ENCODE results near the gene LRRN2.

- TF ChIP-seq EZH2 (IDR thresholded peaks at IDR 0.05; ENCODE audit: borderline replicate concordance, insufficient read depth, low read length, poor library complexity, severe bottlenecking) (no peak), REST (IDR thresholded peaks at IDR 0.05; ENCODE audit: borderline replicate concordance) (no peak), TAF1 (IDR thresholded peaks at IDR 0.05; ENCODE audit: low read depth) (no peak)
- TF ChIP-seq, protein P1, sequence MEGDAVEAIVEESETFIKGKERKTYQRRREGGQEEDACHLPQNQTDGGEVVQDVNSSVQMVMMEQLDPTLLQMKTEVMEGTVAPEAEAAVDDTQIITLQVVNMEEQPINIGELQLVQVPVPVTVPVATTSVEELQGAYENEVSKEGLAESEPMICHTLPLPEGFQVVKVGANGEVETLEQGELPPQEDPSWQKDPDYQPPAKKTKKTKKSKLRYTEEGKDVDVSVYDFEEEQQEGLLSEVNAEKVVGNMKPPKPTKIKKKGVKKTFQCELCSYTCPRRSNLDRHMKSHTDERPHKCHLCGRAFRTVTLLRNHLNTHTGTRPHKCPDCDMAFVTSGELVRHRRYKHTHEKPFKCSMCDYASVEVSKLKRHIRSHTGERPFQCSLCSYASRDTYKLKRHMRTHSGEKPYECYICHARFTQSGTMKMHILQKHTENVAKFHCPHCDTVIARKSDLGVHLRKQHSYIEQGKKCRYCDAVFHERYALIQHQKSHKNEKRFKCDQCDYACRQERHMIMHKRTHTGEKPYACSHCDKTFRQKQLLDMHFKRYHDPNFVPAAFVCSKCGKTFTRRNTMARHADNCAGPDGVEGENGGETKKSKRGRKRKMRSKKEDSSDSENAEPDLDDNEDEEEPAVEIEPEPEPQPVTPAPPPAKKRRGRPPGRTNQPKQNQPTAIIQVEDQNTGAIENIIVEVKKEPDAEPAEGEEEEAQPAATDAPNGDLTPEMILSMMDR (IDR thresholded peaks at IDR 0.05; ENCODE audit: poor library complexity, severe bottlenecking), result no peak
Measured at GRCh38 chr1:204660509-204660908, 25.0 kb downstream of the LRRN2 start.
